Sigmoid colon (tissue), 7 donors: Measurements from ENCODE around the gene UBE2H. TPM values are rescaled to one million over a fixed set of nuclear protein-coding genes. Genes with fewer than 3 reads are reported as not detected.

ENCODE experiments used
- DNase-seq: peaks from one replicate; pipeline ENCODE4 v3.0.0-alpha.2; 2019
- H3K27ac ChIP-seq, 4 donors: fragments of 200-600 bp; sonication (generic); one replicate each; pipeline ENCODE4 v1.5.1; 2016 to 2019; ENCODE audit warnings: mild to moderate bottlenecking in 1 of 4
- H3K27me3 ChIP-seq, 3 donors: fragments of 200-600 bp; sonication (generic); one replicate each; pipeline ENCODE4 v1.5.1; 2019; ENCODE audit warnings: mild to moderate bottlenecking in 1 of 3
- H3K36me3 ChIP-seq, 4 donors: fragments of 200-600 bp; sonication (generic); one replicate each; pipeline ENCODE4 v1.5.1; 2016 to 2019
- H3K4me1 ChIP-seq, 4 donors: fragments of 200-600 bp; sonication (generic); one replicate each; pipeline ENCODE4 v1.5.1; 2017 to 2019
- H3K4me3 ChIP-seq, 4 donors: fragments of 200-600 bp; sonication (generic); one replicate each; pipeline ENCODE4 v1.5.1; 2017 to 2019; ENCODE audit warnings: mild to moderate bottlenecking in 2 of 4, moderate library complexity in 1 of 4
- H3K9me3 ChIP-seq, 4 donors: fragments of 200-600 bp in 3 of 4; sonication (generic) in 3 of 4; one replicate each; pipeline versions ENCODE4 v1.5.1 to v1.6.1; 2013 to 2019
- EP300 ChIP-seq, 4 donors: sonication (generic); formaldehyde crosslinking; IDR thresholded peaks; one replicate each; pipeline ENCODE4 v1.6.1; 2017; ENCODE audit warnings: antibody characterized with exemption in 4 of 4
- POLR2A ChIP-seq, 2 donors: fragments of 450-650 bp; IDR thresholded peaks; one replicate each; pipeline ENCODE4 v1.6.1; 2016; ENCODE audit warnings: antibody characterized with exemption in 2 of 2, mild to moderate bottlenecking in 2 of 2, moderate library complexity in 2 of 2
- POLR2AphosphoS5 ChIP-seq, 4 donors: sonication (generic); formaldehyde crosslinking; IDR thresholded peaks; one replicate each; pipeline ENCODE4 v1.6.1; 2017; ENCODE audit warnings: antibody characterized with exemption in 4 of 4
- WGBS, 2 donors: extraction: QIAGEN DNeasy Blood & Tissue Kit; methylation state at CpG; one replicate each; pipeline ENCODE4 v1.1.7; 2013; 5-methylcytosine and 5-hydroxymethylcytosine counted together
- intact Hi-C: fragments of 100-400 bp; cut with DNase I; formaldehyde crosslinking; loops from one replicate; pipeline ENCODE4 v1.15.1; 2023
- polyA plus RNA-seq, 3 donors: library from polyadenylated mRNA; stranded (reverse); fragments of 200-250 nt; gene quantifications; one replicate each; pipeline ENCODE4 v1.2.3, GENCODE V29; 2013
- total RNA-seq, 4 donors: library from RNA; depleted of rRNA; stranded (reverse); fragments of >200 nt; gene quantifications; one replicate each; pipeline ENCODE4 v1.1.0, GENCODE V29; 2016
- TF ChIP-seq, protein P1 (sequence below), 4 experiments: fragments of 450-650 bp in 3 of 4; fragments of 200-600 bp in 1 of 4; IDR thresholded peaks; one replicate each; pipeline ENCODE4 v1.5.1; 2016 to 2019; ENCODE audit warnings: antibody characterized with exemption in 4 of 4, mild to moderate bottlenecking in 3 of 4, moderate library complexity in 2 of 4
- donor health status: healthy with polysubstance abuse.
- donor health status: Bipolar disorder and iron deficiency.
- donor health status: healthy.

Gene UBE2H
- total and polyA plus RNA-seq, 7 donors = 20.4 to 99.7 (median 68.8) TPM

DNA sequence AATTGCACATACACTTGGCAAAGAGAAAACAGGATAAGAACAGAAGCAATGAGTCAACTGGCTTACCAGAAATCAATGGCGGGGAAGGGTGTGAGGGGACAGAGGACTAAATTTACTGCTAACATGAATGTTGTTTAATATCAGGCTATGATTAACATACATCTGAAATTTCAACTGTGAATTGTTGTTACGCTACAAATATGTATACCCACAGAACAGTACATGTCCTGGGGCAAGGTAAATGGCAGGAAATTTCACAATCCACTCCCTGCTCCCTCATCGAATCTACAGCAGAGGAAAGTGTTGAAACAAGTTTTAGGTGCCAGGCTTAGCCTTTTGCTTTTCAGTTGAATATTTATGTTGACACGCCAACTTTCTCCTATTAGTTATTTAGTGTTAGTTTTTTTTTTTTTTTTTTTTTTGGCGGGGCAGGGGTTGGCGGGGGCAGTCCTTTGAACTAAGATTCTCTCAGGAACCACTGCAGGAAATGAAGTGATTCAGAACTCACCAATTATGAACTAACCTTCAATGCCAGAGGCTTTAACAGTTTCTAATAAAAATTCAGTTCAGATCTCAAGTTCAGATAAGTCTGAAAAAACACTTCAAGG, 99.0 kb downstream of the UBE2H start:
- 68 to 87% methylated on average over 6 of the region's 6 CpGs for WGBS, 2 donors

DNA sequence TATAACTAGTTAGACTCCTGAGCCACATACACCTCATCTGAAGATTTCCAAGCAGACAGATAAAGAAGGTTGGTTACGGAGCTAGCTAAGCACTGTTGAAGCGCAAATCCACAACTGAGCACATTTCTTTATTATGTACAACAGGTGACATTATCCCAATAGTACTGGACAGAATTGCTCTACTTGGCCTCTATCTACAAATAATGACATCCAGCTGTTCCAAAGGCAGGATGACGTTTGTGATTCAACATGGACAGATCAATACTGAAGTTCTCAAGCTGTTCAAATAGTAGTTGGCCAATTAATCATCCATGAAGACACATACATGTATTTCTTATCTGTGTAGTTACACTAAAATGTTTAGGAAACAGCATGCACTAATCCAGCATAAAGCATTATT, 101.0 kb downstream of the UBE2H start:
- Histone ChIP-seq H3K4me1 (peaks cover 0 to 41% (median 29%) of the 10 kb centered on the region in 4 donors), H3K9me3 (no peaks in the 10 kb centered on the region), H3K27ac (peak overlapping the region in 1 of 4 donors; percentile 26), H3K27me3 (no peaks in the 10 kb centered on the region), H3K4me3 (no peak overlapping the region), H3K36me3 (no peaks in the 10 kb centered on the region)
- WGBS, 2 donors = 88 to 93% methylated on average over 3 of the region's 3 CpGs
- TF ChIP-seq, protein P1, sequence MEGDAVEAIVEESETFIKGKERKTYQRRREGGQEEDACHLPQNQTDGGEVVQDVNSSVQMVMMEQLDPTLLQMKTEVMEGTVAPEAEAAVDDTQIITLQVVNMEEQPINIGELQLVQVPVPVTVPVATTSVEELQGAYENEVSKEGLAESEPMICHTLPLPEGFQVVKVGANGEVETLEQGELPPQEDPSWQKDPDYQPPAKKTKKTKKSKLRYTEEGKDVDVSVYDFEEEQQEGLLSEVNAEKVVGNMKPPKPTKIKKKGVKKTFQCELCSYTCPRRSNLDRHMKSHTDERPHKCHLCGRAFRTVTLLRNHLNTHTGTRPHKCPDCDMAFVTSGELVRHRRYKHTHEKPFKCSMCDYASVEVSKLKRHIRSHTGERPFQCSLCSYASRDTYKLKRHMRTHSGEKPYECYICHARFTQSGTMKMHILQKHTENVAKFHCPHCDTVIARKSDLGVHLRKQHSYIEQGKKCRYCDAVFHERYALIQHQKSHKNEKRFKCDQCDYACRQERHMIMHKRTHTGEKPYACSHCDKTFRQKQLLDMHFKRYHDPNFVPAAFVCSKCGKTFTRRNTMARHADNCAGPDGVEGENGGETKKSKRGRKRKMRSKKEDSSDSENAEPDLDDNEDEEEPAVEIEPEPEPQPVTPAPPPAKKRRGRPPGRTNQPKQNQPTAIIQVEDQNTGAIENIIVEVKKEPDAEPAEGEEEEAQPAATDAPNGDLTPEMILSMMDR (IDR thresholded peaks at IDR 0.05) = no peak
- TF ChIP-seq POLR2AphosphoS5 (IDR thresholded peaks at IDR 0.05) (no peak), POLR2A (IDR thresholded peaks at IDR 0.05) (no peak), EP300 (IDR thresholded peaks at IDR 0.05) (no peak)
- no peak for DNase-seq
- intact Hi-C loops = no loop called here

More for the DNA sequence above, 99.0 kb downstream of the UBE2H start:
- Histone ChIP-seq H3K27ac (peak overlapping the region in 2 of 4 donors; percentile 2 to 26), H3K4me1 (peaks cover 0 to 48% (median 34%) of the 10 kb centered on the region in 4 donors), H3K4me3 (no peak overlapping the region), H3K27me3 (no peaks in the 10 kb centered on the region), H3K9me3 (no peaks in the 10 kb centered on the region), H3K36me3 (no peaks in the 10 kb centered on the region)
- TF ChIP-seq POLR2AphosphoS5 (IDR thresholded peaks at IDR 0.05) (no peak), EP300 (IDR thresholded peaks at IDR 0.05) (no peak), POLR2A (IDR thresholded peaks at IDR 0.05) (no peak)
- TF ChIP-seq, protein P1 (IDR thresholded peaks at IDR 0.05) = no peak
- intact Hi-C loops = no loop called here
- no peak for DNase-seq

DNA sequence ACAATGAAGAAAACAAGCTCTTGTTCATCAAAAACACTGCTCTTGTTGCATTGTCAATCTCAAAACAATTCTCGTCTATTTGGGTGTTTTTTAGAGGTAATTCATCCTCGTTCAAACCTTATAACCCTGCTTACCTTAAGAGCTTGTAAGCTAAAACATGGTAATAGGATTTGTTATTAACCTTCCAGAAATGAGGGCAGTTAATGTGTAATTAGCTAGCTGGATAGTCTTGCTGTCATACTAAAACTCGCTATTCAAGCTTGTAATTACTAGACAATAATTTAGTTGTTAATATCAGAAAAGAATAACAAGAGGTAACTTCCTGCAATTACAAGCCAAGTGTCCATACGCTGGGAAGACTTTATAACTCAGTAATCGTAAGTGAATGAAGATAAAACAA, 101.6 kb downstream of the UBE2H start:
- H3K9me3 ChIP-seq = no peaks in the 10 kb centered on the region
- 36 to 73% methylated on average over 5 of the region's 5 CpGs for WGBS, 2 donors
- TF ChIP-seq EP300 (IDR thresholded peaks at IDR 0.05) = no peak
- no peak for TF ChIP-seq POLR2AphosphoS5 (IDR thresholded peaks at IDR 0.05)
- TF ChIP-seq POLR2A (IDR thresholded peaks at IDR 0.05) = no peak
- TF ChIP-seq, protein P1 (IDR thresholded peaks at IDR 0.05) = no peak
- H3K27me3 ChIP-seq = no peaks in the 10 kb centered on the region
- H3K27ac ChIP-seq = no peak overlapping the region
- no peak for DNase-seq
- peaks cover 0 to 47% (median 32%) of the 10 kb centered on the region in 4 donors for H3K4me1 ChIP-seq
- intact Hi-C loops = no loop called here
- H3K36me3 ChIP-seq = no peaks in the 10 kb centered on the region
- H3K4me3 ChIP-seq = no peak overlapping the region

DNA sequence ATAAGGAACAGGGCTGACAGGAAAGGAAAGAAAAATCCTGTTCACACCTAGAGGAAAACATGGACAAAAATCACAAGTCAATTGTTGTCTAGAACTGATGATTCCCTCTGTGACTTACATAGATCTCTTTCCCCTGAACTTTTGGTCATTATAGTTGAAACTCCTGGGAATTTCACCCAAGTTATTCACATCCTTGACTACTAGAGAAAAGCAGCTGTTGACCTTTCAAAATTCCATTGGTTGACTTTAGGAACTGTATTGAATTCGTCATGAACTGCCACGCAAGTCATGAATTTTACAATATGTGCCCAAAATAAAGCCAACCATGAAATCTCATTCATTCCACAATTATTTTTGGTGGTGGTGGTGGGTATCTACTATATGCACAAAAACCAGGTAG, 104.3 kb downstream of the UBE2H start:
- H3K4me1 ChIP-seq = peaks cover 0 to 53% (median 32%) of the 10 kb centered on the region in 4 donors
- H3K9me3 ChIP-seq = no peaks in the 10 kb centered on the region
- H3K36me3 ChIP-seq = no peaks in the 10 kb centered on the region
- intact Hi-C loops = no loop called here
- WGBS, 2 donors = 95 to 97% methylated on average over 2 of the region's 2 CpGs
- H3K27me3 ChIP-seq = no peaks in the 10 kb centered on the region
- no peak overlapping the region for H3K27ac ChIP-seq
- TF ChIP-seq POLR2AphosphoS5 (IDR thresholded peaks at IDR 0.05) = no peak
- TF ChIP-seq, protein P1 (IDR thresholded peaks at IDR 0.05) = no peak
- TF ChIP-seq EP300 (IDR thresholded peaks at IDR 0.05) = no peak
- TF ChIP-seq POLR2A (IDR thresholded peaks at IDR 0.05) = no peak
- no peak overlapping the region for H3K4me3 ChIP-seq
- DNase-seq = no peak

DNA sequence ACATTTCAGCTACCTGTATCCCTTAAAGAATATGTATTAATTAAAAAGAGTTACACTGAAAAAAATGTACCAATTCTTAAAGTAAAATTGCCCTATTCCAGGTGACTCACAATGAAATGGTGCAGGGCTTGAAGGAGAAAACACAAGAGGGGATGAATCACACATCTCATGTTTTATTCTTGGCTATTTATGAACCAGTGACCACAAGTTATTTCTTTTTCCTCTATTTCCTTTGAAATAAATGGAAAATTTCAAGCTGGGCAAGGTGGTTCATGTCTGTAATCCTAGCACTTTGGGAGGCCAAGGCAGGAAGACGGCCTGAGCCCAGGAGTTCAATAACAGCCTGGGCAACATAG, 106.8 kb downstream of the UBE2H start:
- no peaks in the 10 kb centered on the region for H3K27me3 ChIP-seq
- DNase-seq = no peak
- no peaks in the 10 kb centered on the region for H3K36me3 ChIP-seq
- no peak for TF ChIP-seq POLR2AphosphoS5 (IDR thresholded peaks at IDR 0.05)
- TF ChIP-seq, protein P1 (IDR thresholded peaks at IDR 0.05) = no peak
- TF ChIP-seq POLR2A (IDR thresholded peaks at IDR 0.05) = no peak
- no peak for TF ChIP-seq EP300 (IDR thresholded peaks at IDR 0.05)
- H3K4me1 ChIP-seq = peaks cover 0 to 40% (median 30%) of the 10 kb centered on the region in 4 donors
- H3K4me3 ChIP-seq = no peak overlapping the region
- intact Hi-C loops = no loop called here
- WGBS, 2 donors = 86 to 93% methylated on average over 1 of the region's 1 CpG
- no peaks in the 10 kb centered on the region for H3K9me3 ChIP-seq
- peak overlapping the region in 1 of 4 donors; percentile 47 for H3K27ac ChIP-seq
